ENCODE data around the gene GALNT12. TPM values are rescaled to one million over a fixed set of nuclear protein-coding genes. Genes with fewer than 3 reads are reported as not detected.

Gene GALNT12
- total and polyA plus RNA-seq, 8 donors = 14.6 to 24.6 (median 19.6) TPM

DNA sequence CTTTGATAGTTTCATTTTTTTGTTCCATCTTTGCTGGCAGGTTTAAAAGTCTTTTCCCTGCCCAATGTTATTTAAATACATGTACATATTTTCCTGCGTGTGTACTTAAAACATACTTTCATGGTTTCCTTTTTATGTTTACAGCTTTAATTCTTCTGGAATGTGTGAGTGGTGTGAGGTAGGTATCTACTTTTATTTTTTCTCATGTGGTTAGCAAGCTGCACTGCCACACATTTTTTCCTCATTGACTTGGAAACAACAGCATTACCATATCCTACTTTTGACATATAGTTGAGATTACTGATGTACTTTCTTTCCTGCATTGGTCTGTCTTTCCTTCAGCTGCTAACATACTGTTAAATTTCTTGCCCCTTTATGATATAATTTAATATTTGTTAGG lies 84.8 kb downstream of the GALNT12 start:
- TF ChIP-seq, protein P1, sequence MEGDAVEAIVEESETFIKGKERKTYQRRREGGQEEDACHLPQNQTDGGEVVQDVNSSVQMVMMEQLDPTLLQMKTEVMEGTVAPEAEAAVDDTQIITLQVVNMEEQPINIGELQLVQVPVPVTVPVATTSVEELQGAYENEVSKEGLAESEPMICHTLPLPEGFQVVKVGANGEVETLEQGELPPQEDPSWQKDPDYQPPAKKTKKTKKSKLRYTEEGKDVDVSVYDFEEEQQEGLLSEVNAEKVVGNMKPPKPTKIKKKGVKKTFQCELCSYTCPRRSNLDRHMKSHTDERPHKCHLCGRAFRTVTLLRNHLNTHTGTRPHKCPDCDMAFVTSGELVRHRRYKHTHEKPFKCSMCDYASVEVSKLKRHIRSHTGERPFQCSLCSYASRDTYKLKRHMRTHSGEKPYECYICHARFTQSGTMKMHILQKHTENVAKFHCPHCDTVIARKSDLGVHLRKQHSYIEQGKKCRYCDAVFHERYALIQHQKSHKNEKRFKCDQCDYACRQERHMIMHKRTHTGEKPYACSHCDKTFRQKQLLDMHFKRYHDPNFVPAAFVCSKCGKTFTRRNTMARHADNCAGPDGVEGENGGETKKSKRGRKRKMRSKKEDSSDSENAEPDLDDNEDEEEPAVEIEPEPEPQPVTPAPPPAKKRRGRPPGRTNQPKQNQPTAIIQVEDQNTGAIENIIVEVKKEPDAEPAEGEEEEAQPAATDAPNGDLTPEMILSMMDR (IDR thresholded peaks at IDR 0.05) = no peak
- DNase-seq (no peak), ATAC-seq (no peak)
- Histone ChIP-seq H3K4me1 (peaks cover 5 to 7% of the 10 kb centered on the region in 2 donors), H3K4me3 (no peak overlapping the region), H3K27me3 (no peaks in the 10 kb centered on the region), H3K27ac (no peak overlapping the region), H3K9me3 (peaks cover 0 to 7% of the 10 kb centered on the region in 2 donors), H3K36me3 (no peaks in the 10 kb centered on the region)
- intact Hi-C loops (cut with DNase I) = no loop called here

DNA sequence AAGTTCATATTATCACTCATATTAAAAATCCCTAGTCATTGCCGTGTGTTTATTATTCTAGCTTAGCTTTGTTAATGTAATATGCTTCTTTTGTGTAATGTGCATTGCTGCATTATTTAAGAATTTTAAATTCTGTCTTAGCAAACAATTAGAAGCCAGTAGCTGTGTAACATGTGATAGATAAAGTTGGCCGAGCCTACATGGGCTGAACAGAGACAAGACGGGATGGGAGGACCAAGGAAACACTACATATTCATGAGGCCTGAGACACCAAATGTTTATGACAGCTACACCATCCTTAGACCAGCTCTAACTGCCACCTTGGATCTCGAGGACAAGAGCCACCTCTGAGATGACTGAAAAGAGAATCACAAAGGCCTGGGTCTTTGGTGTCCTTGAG lies 85.2 kb downstream of the GALNT12 start:
- intact Hi-C loops (cut with DNase I) = no loop called here
- Histone ChIP-seq H3K4me3 (no peak overlapping the region), H3K27me3 (no peaks in the 10 kb centered on the region), H3K36me3 (no peaks in the 10 kb centered on the region), H3K4me1 (peaks cover 5 to 7% of the 10 kb centered on the region in 2 donors), H3K9me3 (peaks cover 0 to 7% of the 10 kb centered on the region in 2 donors), H3K27ac (no peak overlapping the region)
- ATAC-seq (no peak), DNase-seq (no peak)
- TF ChIP-seq, protein P1 (IDR thresholded peaks at IDR 0.05) = no peak

DNA sequence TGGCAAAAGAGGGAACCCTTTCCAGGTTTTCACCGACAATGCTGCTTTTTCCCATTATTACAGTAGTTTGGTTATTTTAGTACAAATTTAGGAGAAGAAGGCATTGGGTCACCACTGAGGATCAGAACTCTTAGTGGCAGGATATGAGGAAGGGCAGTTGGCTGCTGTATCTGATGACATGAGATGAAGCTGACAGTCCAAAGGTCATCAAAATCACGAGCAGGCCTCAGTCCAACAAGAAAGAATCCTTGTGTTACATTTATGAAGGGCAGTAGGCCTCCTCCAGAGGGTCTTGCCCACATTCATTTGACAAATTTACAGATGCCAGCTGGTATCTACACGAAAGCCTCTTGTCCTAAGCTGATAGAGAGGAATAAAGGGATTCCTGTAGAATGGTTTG lies 86.7 kb downstream of the GALNT12 start:
- intact Hi-C loops (cut with DNase I) = no loop called here
- no peaks in the 10 kb centered on the region for H3K27me3 ChIP-seq
- H3K9me3 ChIP-seq = peaks cover 0 to 7% of the 10 kb centered on the region in 2 donors
- DNase-seq (no peak), ATAC-seq (no peak)
- TF ChIP-seq, protein P1 (IDR thresholded peaks at IDR 0.05) = no peak
- no peaks in the 10 kb centered on the region for H3K36me3 ChIP-seq
- H3K27ac ChIP-seq = no peak overlapping the region
- H3K4me3 ChIP-seq = no peak overlapping the region
- peaks cover 0 to 5% of the 10 kb centered on the region in 2 donors for H3K4me1 ChIP-seq

DNA sequence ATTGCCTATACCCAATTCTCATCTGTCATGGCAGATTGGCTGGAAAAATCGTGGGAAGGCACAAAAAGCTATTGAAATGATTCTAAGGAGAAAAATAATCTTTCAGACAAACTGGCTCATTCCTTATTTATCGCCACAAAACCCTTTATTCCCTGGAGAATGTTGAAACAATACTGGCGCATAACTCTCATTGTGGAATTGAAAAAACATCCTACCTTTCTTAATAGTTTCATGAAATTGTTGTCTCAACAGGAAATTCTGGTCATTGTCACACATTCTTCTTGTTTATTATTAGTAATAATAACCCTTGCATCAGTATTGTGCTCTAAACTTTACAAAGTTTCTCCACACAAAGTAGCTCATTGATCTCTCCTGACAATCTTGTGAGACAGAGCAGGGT lies 87.3 kb downstream of the GALNT12 start:
- no peak overlapping the region for H3K27ac ChIP-seq
- DNase-seq (no peak), ATAC-seq (no peak)
- H3K4me3 ChIP-seq = no peak overlapping the region
- H3K4me1 ChIP-seq = no peaks in the 10 kb centered on the region
- H3K36me3 ChIP-seq = no peaks in the 10 kb centered on the region
- peaks cover 0 to 7% of the 10 kb centered on the region in 2 donors for H3K9me3 ChIP-seq
- TF ChIP-seq, protein P1 (IDR thresholded peaks at IDR 0.05) = no peak
- intact Hi-C loops (cut with DNase I) = no loop called here
- no peaks in the 10 kb centered on the region for H3K27me3 ChIP-seq

DNA sequence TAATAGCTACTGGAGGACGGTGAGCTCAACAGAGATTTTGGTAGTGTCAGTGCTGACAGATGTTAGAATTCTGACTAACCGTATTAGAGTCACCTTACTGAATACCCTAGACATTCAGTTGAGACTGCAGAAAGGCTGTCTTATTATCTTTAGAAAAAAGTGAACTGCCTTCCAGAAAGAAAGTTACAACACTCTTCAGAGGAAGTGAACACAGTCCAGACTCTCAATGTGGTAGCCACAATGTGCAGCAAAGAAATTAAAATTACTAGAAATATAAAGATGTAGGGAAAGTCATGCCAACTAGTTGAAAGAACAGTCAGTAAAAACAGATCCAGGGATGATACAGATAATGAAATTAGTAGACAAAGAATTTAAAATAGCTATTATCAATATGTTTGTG lies 89.2 kb downstream of the GALNT12 start:
- Histone ChIP-seq H3K27me3 (no peaks in the 10 kb centered on the region), H3K36me3 (no peaks in the 10 kb centered on the region), H3K9me3 (peaks cover 0 to 7% of the 10 kb centered on the region in 2 donors), H3K4me1 (no peaks in the 10 kb centered on the region), H3K4me3 (no peak overlapping the region), H3K27ac (no peak overlapping the region)
- intact Hi-C loops (cut with DNase I) = no loop called here
- no peak for ATAC-seq
- TF ChIP-seq, protein P1 (IDR thresholded peaks at IDR 0.05) = no peak
- no peak for DNase-seq

Measured in left lung (tissue), 10 donors.